C4-2B (cell line): Measurements from ENCODE around the gene RFTN1.

Experiments used
- H3K27ac ChIP-seq: fragments of 450-650 bp; 2 replicates; pipeline ENCODE4 v1.5.1; 2017
- CTCF ChIP-seq: fragments of 450-650 bp; conservative IDR thresholded peaks from 2 replicates; pipeline ENCODE4 v1.5.1; 2017; ENCODE audit warnings: mild to moderate bottlenecking
- ZFX ChIP-seq: fragments of 450-650 bp; IDR thresholded peaks from 2 replicates; pipeline ENCODE4 v1.6.1; 2017

The RFTN1 gene

GRCh38 chr3:16510620-16511319 lies 2.7 kb downstream of the RFTN1 start:
- TF ChIP-seq CTCF (no peak), ZFX (no peak)
- H3K27ac ChIP-seq: no peak overlapping the region

- no peak for TF ChIP-seq CTCF
- no peak for TF ChIP-seq ZFX
- no peak overlapping the region for H3K27ac ChIP-seq
Measured at GRCh38 chr3:16509721-16510619, 3.5 kb downstream of the RFTN1 start.

- TF ChIP-seq CTCF: no peak
- no peak for TF ChIP-seq ZFX
- H3K27ac ChIP-seq: no peak overlapping the region
Measured at GRCh38 chr3:16508591-16508995, 4.9 kb downstream of the RFTN1 start.

- no peak overlapping the region for H3K27ac ChIP-seq
Measured at GRCh38 chr3:16508243-16508578, 5.3 kb downstream of the RFTN1 start.

GRCh38 chr3:16507578-16508242 lies 5.8 kb downstream of the RFTN1 start:
- H3K27ac ChIP-seq: no peak overlapping the region
- TF ChIP-seq CTCF (no peak), ZFX (no peak)

More at GRCh38 chr3:16508243-16508578, 5.3 kb downstream of the RFTN1 start:
- TF ChIP-seq ZFX: no peak
- TF ChIP-seq CTCF: no peak

GRCh38 chr3:16506884-16507577 lies 6.5 kb downstream of the RFTN1 start:
- no peak for TF ChIP-seq ZFX
- TF ChIP-seq CTCF: no peak
- no peak overlapping the region for H3K27ac ChIP-seq
